K562 (cell line): ENCODE data around the gene NRG2. TPM values are rescaled to one million over a fixed set of nuclear protein-coding genes. Genes with fewer than 3 reads are reported as not detected.
A peak's percentile ranks its signal among the peaks of the same experiment; 100 is the strongest.

Experiments
- ATAC-seq: fragments of 200-7000 bp; cut with Tn5 transposase; 3 replicates; pipeline ENCODE4 v1.9.1; 2020; ENCODE audit warnings: moderate library complexity
- BruUV-seq: library from RNA; stranded (reverse); fragments of 400-500 nt; replicated peaks from 2 replicates; lab custom pipeline; 2021; lab: Mats Ljungman, UMichigan
- CTCF ChIA-PET: fragments of 300-600 bp; formaldehyde crosslinking; extraction: SDS; loops from one replicate; lab custom pipeline; 2021; ENCODE audit warnings: low intra/inter-chr PET ratio; lab: Yijun Ruan, JAX
- POLR2A ChIA-PET: fragments of 300-600, 350-650 bp; sonication (Branson Sonifier 250); formaldehyde crosslinking; extraction: SDS; loops from one replicate; lab custom pipeline; 2021; ENCODE audit warnings: antibody characterized with exemption, inconsistent platforms; lab: Yijun Ruan, JAX
- DNase-seq, 4 experiments: peaks; one replicate each; pipeline versions ENCODE4 v3.0.0 to v3.0.0-alpha.2; 2011 to 2018; ENCODE audit warnings: low spot score in 3 of 4, mixed read lengths in 3 of 4; ENCODE audit errors: extremely low read depth in 1 of 4
- FAIRE-seq: peaks from 2 replicates; lab custom pipeline; 2011; peaks lifted over from hg19 to GRCh38; lab: Jason Lieb, UNC
- H2AFZ ChIP-seq: 2 replicates; pipeline ENCODE4 v1.6.0; 2011; ENCODE audit warnings: low read depth, low read length, control low read depth, inconsistent platforms
- H3K27ac ChIP-seq: fragments of 200-600 bp; 3 replicates; pipeline ENCODE4 v1.8.0; 2011; ENCODE audit warnings: low read depth, mild to moderate bottlenecking, control low read depth, inconsistent platforms, low read length, moderate library complexity, mixed read lengths; ENCODE audit errors: extremely low read depth
- H3K27me3 ChIP-seq, 2 experiments: fragments of 300-600 bp in 1 of 2; 2 replicates in 1 of 2; 3 replicates in 1 of 2; pipeline versions ENCODE4 v1.6.0 to v1.8.0; 2011; ENCODE audit warnings: inconsistent platforms in 2 of 2, low read length in 2 of 2, mild to moderate bottlenecking in 1 of 2, mixed read lengths in 1 of 2, moderate library complexity in 1 of 2; ENCODE audit not compliant: control insufficient read depth in 2 of 2, insufficient read depth in 2 of 2
- H3K36me3 ChIP-seq: fragments of 300-600 bp; 3 replicates; pipeline ENCODE4 v1.8.0; 2011; ENCODE audit warnings: mild to moderate bottlenecking, low read length, inconsistent platforms; ENCODE audit not compliant: control insufficient read depth, insufficient read depth
- H3K4me1 ChIP-seq, 2 experiments: fragments of 200-600 bp in 1 of 2; replicated peaks in 1 of 2; 2 replicates in 1 of 2; 3 replicates in 1 of 2; pipeline versions ENCODE4 v1.5.1 to v1.8.0; 2011; ENCODE audit warnings: inconsistent platforms in 2 of 2, low read length in 2 of 2, mild to moderate bottlenecking in 1 of 2, mixed read lengths in 1 of 2, moderate library complexity in 1 of 2; ENCODE audit not compliant: control insufficient read depth in 2 of 2, insufficient read depth in 2 of 2
- H3K4me2 ChIP-seq: 2 replicates; pipeline ENCODE4 v1.6.1; 2011; ENCODE audit warnings: low read length, control low read depth, inconsistent platforms, mixed read lengths; ENCODE audit not compliant: insufficient read depth
- H3K4me3 ChIP-seq: fragments of 200-600 bp; sonication (generic), shearing (Covaris generic); 2 replicates; pipeline ENCODE4 v1.5.1; 2016; ENCODE audit warnings: control low read depth, inconsistent platforms
- H3K79me2 ChIP-seq: fragments of 200-600 bp; 3 replicates; pipeline ENCODE4 v1.8.0; 2011; ENCODE audit warnings: low read length, inconsistent platforms; ENCODE audit not compliant: control insufficient read depth, insufficient read depth
- H3K9ac ChIP-seq, 2 experiments: 2 replicates each; pipeline versions ENCODE4 v1.6.0 to v1.6.1; 2011; ENCODE audit warnings: low read depth in 2 of 2, low read length in 2 of 2, control low read depth in 1 of 2, inconsistent platforms in 1 of 2, mild to moderate bottlenecking in 1 of 2, mixed read lengths in 1 of 2; ENCODE audit not compliant: insufficient read depth in 1 of 2
- H3K9me1 ChIP-seq: one replicate; pipeline ENCODE4 v1.6.0; 2011; ENCODE audit warnings: inconsistent platforms, mild to moderate bottlenecking, low read length, moderate library complexity; ENCODE audit not compliant: control insufficient read depth, insufficient read depth
- H3K9me3 ChIP-seq: replicated peaks from 2 replicates; pipeline ENCODE4 v1.5.1; 2011; ENCODE audit warnings: low read depth, low read length, inconsistent platforms; ENCODE audit not compliant: control insufficient read depth, insufficient read depth
- H4K20me1 ChIP-seq: replicated peaks from 2 replicates; pipeline ENCODE4 v1.6.1; 2011; ENCODE audit warnings: low read length, inconsistent platforms, mixed read lengths; ENCODE audit not compliant: control insufficient read depth, insufficient read depth
- HMBOX1 ChIP-seq: sonication (generic); IDR thresholded peaks from 2 replicates; pipeline ENCODE4 v1.6.1; 2016
- MEF2A ChIP-seq: IDR thresholded peaks from 2 replicates; pipeline ENCODE4 v1.6.1; 2011; ENCODE audit warnings: low read depth, mild to moderate bottlenecking, low read length, moderate library complexity; ENCODE audit not compliant: control insufficient read depth
- ZNF24 ChIP-seq: fragments of 450-650 bp; IDR thresholded peaks from 2 replicates; pipeline ENCODE4 v1.6.1; 2016
- ZNF263 ChIP-seq: sonication (generic); formaldehyde crosslinking; IDR thresholded peaks from 2 replicates; pipeline ENCODE4 v1.8.0; 2022; ENCODE audit warnings: mild to moderate bottlenecking, missing genetic modification reagents, borderline replicate concordance
- ZNF277 ChIP-seq: fragments of 250-450 bp; sonication (Bioruptor Pico); IDR thresholded peaks from 2 replicates; pipeline ENCODE4 v1.8.0; 2022; ENCODE audit warnings: inconsistent platforms, mild to moderate bottlenecking, moderate library complexity, borderline replicate concordance
- WGBS: fragments of 100-300 bp; shearing (Covaris generic); methylation state at CpG from one replicate; pipeline ENCODE4 v1.1.6; 2016; ENCODE audit warnings: low coverage, mixed read lengths; ENCODE audit not compliant: insufficient coverage; ENCODE audit errors: missing lambda C conversion rate; 5-methylcytosine and 5-hydroxymethylcytosine counted together
- in situ Hi-C: fragments of 300-500 bp; cut with MboI; formaldehyde crosslinking; loops from 4 replicates; pipeline ENCODE4 v1.15.0; 2018; ENCODE audit warnings: inconsistent platforms, mixed read lengths
- intact Hi-C: fragments of 100-400 bp; cut with micrococcal nuclease; formaldehyde crosslinking; loops from 2 replicates; pipeline ENCODE4 v1.14.2; 2022
- polyA plus RNA-seq, 8 experiments: library from polyadenylated mRNA; depleted of rRNA in 4 of 8; stranded (reverse) in 5 of 8; unstranded in 3 of 8; fragments of >200 nt; fragmentation: Nextera tagmentation in 2 of 8; fragmentation: Illumina TruSeq in 1 of 8; extraction: Ambion mirVana in 2 of 8; extraction: Trizol in 1 of 8; gene quantifications; 2 replicates each; pipeline versions ENCODE4 v1.2.1 to v1.2.3, GENCODE V29; 2011 to 2014; ENCODE audit warnings: inconsistent platforms in 1 of 8, missing spikeins in 1 of 8
- total RNA-seq, 7 experiments: library from RNA; depleted of rRNA in 6 of 7; stranded (reverse); fragments of >200 nt in 6 of 7; fragmentation: Illumina TruSeq in 2 of 7; extraction: Trizol in 2 of 7; gene quantifications; 2 replicates each; pipeline versions ENCODE4 v1.2.1 to v1.2.3, GENCODE V29; 2011 to 2021; ENCODE audit warnings: low replicate concordance in 1 of 7
- TF ChIP-seq, protein P1 (sequence below): fragments of 450-650 bp; IDR thresholded peaks from 2 replicates; pipeline ENCODE4 v1.6.1; 2018; ENCODE audit not compliant: partially characterized antibody

Gene NRG2
- total and polyA plus RNA-seq, 9 of the 15 experiments (the other 6 are each of a cell fraction or from before 2014, with no cell fraction given) = not detected

DNA sequence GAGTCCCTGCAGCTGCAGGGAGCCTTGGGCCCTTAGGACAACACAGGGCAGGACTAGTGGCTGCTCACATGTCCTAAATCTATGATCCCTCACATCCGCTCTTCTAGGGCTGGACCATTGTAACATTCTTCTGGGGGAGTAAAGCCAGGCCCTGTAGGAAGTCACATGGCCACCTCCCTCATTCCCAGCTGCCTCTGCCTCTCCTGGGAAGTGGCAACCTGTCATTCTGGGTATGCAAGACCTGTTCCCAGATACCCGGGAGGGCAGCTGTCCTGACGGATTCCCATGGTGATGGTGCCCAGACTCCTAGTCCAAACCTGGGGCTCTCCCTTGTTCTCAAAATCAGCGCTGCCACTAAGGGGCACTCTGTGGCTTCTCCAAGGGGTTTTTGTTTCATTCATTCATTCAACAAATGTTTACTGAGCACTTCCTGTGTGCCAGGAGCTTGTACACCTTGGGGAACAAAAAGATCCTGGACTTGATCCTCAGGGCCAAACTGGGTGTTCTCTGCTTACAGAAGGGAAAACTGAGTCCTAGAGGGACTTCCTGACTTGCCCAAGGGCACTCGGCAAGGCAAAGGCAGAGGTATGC is 161.9 kb downstream of the NRG2 start:
- no peaks in the 10 kb centered on the region for H3K79me2 ChIP-seq
- ChIA-PET CTCF (no interaction called here), POLR2A (interaction anchor here (0.6 to 1.1 kb wide), 4 partner anchors 10 to 20 kb away, joined by 3 to 6 read pairs (median 3); no protein-coding TSS in a partner anchor)
- H3K4me2 ChIP-seq = no peak overlapping the region
- no peaks in the 10 kb centered on the region for H3K36me3 ChIP-seq
- H3K4me3 ChIP-seq = no peak overlapping the region
- ATAC-seq (peak; percentile 26; the same call in 2 of the 3 replicates), FAIRE-seq (no peak), DNase-seq (no peak)
- in situ Hi-C loops = no loop called here
- no peaks in the 10 kb centered on the region for H3K9me1 ChIP-seq
- intact Hi-C loops = no loop called here
- WGBS = 24% methylated on average over 5 of the region's 5 CpGs
- no peak overlapping the region for H3K9ac ChIP-seq
- no peaks in the 10 kb centered on the region for H4K20me1 ChIP-seq
- H2AFZ ChIP-seq = peak overlapping the region; percentile 61
- H3K27ac ChIP-seq = no peak overlapping the region
- BruUV-seq = no TSS peak
- no peaks in the 10 kb centered on the region for H3K9me3 ChIP-seq
- peak; percentile 82 for TF ChIP-seq ZNF24
- no peak for TF ChIP-seq ZNF277 (CRISPR knock-in tag)
- TF ChIP-seq, protein P1, sequence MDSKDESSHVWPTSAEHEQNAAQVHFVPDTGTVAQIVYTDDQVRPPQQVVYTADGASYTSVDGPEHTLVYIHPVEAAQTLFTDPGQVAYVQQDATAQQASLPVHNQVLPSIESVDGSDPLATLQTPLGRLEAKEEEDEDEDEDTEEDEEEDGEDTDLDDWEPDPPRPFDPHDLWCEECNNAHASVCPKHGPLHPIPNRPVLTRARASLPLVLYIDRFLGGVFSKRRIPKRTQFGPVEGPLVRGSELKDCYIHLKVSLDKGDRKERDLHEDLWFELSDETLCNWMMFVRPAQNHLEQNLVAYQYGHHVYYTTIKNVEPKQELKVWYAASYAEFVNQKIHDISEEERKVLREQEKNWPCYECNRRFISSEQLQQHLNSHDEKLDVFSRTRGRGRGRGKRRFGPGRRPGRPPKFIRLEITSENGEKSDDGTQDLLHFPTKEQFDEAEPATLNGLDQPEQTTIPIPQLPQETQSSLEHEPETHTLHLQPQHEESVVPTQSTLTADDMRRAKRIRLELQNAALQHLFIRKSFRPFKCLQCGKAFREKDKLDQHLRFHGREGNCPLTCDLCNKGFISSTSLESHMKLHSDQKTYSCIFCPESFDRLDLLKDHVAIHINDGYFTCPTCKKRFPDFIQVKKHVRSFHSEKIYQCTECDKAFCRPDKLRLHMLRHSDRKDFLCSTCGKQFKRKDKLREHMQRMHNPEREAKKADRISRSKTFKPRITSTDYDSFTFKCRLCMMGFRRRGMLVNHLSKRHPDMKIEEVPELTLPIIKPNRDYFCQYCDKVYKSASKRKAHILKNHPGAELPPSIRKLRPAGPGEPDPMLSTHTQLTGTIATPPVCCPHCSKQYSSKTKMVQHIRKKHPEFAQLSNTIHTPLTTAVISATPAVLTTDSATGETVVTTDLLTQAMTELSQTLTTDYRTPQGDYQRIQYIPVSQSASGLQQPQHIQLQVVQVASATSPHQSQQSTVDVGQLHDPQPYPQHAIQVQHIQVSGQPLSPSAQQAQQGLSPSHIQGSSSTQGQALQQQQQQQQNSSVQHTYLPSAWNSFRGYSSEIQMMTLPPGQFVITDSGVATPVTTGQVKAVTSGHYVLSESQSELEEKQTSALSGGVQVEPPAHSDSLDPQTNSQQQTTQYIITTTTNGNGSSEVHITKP = peak; percentile 91
- 0 out of 2 replicates have a peak, but pooled peaks have one; percentile 32 for TF ChIP-seq ZNF263
- TF ChIP-seq HMBOX1 = no peak
- TF ChIP-seq MEF2A = no peak
- H3K4me1 ChIP-seq = peaks cover 10 to 23% of the 10 kb centered on the region in 2 experiments
- H3K27me3 ChIP-seq = peaks cover 0 to 37% of the 10 kb centered on the region in 2 experiments; a peak in 2 of 5 replicates
